SW480 (cell line): Measurements from ENCODE around the gene ENTPD8.

Source experiments
- DNase-seq: peaks from one replicate; pipeline ENCODE4 v3.0.0-alpha.2; 2016; ENCODE audit warnings: low spot score

Gene ENTPD8

DNA sequence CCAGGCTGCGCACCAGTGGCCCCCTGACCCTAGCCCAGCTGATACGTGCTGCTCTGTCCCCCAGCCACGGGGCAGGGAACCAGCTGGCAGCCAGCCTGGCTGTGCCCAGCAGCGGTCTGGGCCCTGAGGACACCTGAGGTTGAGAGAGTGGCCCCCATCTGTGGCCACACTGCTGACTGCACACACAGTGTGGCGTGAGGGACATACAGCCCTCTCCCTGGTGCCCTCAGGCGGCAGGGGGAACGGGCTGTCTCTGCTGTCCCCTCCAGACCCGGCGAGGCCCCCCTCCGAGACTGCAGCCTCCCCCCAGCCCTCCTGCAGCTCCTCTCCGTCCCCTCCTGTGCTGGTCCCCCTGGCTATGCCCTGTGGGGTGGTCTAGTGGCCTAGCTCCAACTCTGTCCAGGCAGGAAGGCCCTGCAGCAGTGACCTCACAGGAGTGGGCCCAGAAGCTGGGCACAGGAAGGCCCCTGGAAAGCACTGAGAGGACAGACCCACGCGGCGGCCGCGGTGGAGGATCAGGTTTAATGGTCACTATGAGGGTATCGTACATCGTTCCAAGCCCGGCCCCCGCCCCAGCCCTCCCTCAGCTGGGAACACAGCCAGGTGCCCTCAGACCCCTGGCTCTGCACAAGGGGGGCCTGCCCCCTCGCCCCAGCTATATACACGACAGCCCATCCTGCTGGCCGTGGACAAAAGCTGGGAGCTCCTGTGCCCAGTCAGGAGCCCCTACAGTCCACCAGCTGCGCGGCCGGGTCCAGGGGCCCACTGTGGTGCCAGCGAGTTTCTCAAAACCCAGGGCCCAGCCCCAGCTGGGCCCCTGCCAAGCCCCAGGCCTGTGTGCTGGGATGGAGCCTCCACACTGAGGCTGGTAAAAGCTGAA, 6.8 kb upstream of the ENTPD8 start:
- DNase-seq = no peak

DNA sequence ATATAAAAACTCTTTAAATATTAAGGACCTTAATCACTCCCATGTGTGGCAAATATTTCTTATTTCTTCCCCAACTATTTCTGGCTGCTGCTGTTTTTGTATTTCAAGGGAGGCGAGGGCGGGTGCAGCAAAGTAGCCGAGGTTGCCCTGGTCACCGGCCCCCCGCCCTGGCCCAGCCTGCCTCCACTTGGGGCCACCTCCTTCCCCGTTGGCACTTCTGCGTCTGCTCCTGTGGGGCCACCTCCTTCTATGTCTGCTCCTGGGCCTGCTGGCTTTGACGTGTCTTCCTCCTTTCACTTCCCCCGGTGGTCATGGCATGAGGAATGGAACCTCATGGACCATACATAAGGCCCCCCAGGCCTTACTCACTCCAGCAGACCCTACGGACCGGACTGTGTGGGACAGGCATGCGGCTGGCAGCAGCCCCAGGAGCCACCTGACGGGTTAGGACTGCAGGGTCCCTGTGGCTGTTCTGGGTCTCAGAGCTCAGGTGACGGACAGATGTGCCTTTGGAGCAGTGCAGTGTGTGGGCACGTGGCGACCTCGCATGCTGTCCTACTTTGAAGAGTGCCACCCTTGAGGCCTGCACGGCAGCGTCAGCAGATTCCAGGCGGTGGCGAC, 5.8 kb upstream of the ENTPD8 start:
- DNase-seq = no peak

DNA sequence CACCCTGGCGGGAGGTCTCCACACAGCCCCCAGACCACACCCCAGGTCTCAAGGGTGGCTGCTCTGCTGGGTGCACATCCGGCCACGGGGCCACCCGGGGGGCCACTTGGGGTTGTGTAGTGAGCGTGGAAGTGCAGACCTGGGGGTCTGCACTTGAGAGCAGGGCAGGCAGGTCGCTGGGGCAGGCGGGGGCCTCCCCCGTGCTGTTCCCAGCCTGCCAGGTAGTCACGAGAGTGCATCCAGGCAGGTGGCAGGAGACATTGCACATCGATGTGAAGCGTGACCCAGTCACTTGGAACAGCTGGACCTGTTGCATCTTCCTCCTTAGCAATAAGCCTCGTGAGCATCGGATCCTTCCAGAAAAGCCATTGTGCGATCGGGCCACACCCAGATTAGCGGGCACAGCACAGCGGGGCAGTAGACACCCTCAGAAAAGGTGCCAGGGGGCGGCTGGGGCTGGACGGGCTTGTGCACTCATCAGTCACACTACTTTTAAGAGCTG, 4.8 kb upstream of the ENTPD8 start:
- peak; percentile 77 for DNase-seq

DNA sequence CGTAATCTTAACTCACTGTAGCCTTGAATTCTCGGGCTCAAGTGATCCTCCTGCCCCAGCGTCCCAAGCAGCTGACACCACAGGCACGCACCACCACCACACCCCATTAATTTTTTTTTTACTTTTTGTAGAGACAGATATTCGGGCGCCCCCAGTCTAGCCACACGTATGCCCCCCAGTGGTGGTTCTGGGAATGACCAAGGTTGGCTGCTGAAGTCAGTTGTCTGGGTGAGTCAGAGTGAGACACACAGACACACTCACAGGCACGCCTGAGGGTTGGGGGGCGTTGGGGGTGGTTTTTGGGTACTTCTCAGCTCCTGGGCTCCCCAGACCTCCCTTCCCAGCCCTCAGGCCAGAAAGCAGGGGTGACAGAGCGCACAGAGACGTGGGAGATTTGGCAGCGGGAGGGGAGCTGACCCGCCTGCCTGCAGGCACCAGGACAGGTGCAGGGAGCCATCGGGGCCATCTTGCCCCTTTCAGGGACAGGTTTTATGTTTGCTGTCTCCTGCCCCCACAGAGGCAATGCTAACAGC, 4.2 kb upstream of the ENTPD8 start:
- peak; percentile 88 for DNase-seq

DNA sequence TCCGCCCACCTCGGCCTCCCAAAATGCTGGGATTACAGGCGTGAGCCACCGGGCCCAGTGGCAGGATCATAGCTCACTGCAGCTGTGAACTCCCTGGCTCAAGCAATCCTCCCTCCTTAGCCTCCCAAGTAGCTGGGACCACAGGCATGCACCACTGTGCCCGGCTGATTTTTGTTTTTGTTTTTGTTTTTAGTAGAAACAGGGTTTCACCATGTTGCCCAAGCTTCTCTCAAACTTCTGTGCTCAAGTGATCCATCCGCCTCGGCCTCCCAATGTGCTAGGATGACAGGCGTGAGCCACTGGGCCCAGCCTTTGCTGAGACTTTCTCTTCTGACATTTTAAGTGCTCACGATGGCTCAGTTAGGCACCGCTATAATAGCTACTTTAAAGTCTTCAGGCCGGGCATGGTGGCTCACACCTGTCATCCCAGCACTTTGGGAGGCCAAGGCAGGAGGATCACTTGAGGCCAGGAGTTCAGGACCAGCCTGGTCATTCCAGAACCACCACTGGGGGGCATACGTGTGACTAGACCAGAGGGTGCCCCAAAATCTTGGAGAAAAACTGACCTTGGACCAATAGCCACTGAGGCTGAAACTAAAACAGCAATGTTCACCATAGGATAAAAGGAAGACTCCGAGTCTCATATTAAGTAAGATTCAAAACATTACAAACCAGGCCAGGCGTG, 3.1 kb upstream of the ENTPD8 start:
- DNase-seq = peak; percentile 57

DNA sequence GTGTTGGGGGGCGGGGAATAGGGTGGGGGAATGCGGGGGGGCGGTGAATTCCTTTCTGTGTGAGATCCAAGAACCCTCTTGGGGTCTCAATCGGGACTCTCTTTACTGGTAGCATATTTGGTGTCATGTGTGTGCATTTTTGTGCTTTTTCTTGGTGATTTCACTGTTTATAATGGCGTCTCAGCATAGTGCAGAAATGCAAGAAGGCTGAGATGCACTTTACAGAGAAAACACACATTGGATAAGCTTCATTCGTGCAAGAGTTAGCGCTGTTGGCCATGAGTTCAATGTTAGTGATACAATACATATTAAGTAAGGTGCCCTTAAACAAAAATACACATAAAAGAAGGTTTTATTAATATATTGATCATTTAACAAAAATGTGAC, 771 bp upstream of the ENTPD8 start:
- peak; percentile 78 for DNase-seq

DNA sequence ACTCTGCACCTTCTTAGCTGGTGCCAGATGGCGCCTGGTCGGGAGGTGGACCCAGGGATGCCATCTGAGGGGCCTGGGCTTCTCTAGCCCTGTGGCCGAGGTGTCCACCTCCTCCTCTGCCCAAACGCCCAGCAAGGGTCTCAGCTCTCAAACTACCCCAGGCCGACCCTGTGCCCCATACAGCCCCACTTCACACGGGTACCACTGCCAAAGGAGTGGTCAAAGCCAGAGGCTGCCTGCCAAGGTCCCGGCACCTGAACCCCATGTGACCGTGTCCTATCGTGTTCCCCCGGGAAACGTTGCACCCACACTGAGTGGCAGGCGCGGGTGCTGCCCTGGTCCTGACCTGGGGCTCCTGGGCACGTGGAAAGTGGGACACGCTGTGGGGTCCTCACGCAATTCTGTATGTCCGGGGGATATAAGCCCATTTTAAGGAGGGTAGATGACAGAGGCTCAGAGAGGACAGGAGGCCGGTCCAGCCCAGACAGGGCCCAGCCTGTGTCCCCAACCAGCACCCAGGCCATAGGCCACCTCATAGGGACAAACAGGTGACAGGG, 1.9 kb downstream of the ENTPD8 start:
- DNase-seq = no peak

DNA sequence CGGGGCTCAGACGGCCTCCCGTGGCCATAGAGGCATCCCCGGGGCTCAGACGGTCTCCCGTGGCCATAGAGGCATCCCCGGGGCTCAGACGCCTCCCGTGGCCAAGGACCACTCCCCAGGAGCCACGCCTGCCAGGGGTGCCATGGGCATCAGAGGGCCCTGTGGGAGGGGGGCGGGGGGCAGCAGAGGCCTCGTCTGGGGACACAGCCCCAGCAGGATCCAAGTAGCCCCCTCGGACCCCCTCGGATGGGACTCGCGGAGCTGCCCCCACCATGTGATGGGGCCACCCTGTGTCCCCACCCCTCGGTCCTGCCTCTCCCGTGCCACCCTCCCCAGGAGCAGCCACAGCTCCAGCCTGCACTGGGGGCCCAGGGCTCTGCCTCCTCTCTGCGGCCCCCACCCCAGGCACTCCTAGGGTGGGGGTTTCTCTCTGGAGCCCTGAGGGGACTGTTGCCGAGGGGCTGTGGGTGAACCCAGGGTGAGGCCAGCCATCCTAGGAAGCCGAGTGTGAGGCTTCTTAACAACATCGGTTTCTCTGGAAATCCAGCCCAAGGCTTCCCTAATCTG, 2.5 kb downstream of the ENTPD8 start:
- DNase-seq = no peak

DNA sequence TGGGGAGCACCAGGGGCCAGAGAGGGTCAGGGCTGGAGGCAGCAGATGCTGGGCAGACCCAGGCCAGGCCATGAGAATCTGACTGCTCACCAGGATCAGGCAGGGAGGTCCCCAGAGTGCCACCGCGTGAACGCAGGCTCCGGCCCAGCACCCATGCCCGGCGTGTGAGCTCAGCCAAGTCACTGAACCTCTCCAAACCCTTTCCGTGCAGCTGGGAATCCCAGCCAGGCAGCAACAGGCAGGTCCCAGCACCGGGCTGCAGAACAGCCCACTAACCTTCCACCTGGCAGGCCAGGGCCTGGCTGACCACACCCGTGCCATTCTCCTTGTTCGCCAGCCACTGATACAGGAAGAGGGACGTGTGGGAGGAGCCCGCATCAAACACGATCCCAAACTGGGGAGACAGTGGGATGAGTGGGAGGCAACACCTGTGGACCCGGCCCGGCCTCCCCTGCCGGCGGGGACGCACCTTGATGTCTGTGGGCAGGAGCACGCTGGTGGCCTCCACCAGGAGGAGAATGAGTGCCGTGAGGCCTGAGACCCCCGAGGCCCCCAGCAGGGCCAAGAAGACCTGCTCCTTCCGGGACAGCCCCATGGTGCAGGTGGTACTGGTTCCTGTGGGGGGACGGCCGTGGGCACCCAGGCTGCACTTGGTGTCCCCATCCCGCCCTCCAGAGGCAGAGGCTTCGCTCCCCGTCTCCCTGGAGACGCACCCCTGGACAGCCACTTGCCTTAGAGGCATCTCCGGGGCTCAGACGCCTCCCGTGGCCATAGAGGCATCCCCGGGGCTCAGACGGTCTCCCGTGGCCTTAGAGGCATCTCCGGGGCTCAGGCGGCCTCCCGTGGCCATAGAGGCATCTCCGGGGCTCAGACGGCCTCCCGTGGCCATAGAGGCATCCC, 3.2 kb downstream of the ENTPD8 start:
- peak; percentile 83 for DNase-seq

DNA sequence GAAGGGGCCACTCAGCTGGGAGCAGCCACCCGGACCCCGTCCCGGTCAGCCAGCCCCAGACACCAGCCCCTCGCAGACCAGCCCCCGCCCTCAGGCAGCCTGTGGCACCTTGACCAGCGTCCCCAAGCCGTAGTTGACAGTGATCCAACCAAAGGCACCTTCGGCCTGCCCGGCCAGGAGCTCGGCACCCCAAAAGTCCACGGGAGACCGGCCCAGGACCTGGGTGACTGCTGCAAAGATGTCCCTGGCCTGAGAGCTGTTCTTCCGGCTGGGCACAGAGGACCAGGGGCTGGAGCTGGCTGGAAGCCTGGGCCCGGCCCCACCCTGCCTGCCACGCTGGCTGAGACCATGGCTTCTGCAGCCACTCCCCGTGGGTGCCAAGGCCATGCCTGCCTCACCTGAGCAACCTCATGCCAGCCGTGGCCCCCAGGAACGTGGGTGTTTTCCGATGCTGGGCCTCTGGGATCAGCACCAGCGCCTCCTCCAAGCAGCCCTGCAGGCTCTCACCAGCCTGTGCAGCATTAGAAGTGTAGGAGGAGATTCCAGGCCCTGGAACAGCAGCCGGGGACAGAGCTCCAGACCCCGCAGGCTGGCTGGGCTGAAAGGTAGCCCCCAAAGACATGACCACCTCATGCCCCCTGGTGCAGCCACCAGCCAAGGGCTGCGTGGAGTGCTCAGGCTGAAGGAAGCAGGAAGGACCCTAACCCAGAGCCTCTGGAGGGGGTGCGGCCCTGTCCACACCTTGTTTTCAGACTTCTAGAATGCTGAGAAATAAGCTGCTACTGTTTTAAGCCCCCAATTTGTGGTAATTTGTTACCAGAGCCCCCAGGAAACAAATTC, 4.2 kb downstream of the ENTPD8 start:
- DNase-seq = no peak

DNA sequence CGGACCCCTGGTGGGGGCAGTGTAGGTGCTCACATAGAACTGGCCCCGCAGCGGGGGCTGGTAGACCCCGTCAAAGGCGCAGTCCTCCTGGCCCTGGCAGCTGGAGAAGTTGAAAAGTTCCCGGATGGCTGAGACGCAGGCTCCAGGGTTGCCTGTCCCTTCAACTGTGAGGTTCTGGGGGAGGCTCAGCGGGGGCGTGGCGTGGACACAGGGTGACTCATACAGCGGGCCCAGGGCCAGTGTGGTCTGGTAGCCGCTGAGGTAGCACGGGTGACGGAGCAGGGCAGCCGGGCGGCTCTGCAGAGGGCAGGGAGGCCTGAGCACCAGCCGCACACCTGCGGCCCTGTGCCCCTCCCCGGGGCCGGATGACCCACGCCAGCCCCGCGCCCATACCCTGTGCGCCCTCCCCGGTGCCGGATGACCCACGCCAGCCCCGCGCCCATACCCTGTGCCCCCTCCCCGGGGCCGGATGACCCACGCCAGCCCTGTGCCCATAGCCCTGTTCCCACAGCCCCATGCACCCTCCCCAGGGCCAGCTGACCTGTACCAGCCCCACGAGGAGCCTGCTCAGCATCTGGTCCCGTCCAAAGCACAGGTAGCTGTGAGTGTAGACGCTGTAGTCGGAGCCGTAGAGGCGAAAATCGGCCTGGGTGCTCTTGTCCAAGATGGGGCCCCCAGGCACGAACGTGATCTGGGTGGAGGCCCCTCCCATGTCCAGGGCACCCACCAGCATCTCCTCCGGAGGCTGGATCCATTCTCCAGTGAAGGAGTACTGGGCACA, 5.0 kb downstream of the ENTPD8 start:
- DNase-seq = peak; percentile 90

DNA sequence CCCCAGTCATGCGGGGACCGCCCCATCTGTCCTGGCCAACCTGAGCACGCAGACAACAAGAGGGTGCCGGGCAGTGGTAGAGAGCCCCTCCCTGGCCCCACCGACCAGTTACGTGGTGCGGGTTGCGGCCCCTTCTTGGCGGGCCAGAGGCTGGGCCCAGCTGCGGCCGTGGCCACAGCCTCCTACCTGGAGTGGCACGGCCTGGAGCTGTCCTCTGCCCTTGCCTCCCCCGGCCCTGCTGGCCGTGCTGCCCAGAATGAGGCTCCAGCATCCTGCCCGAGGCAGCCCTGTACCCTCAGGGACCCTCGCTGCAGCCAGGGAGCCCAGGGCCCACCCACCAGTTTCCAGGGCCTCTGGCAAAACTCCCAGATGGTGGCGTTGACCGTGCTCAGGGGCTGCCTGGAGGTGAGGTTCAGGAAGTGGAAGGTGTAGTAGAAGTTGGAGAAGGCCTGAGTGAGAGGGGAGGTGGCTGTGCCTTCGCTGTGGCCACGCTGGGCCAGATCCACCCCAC, 5.7 kb downstream of the ENTPD8 start:
- no peak for DNase-seq

DNA sequence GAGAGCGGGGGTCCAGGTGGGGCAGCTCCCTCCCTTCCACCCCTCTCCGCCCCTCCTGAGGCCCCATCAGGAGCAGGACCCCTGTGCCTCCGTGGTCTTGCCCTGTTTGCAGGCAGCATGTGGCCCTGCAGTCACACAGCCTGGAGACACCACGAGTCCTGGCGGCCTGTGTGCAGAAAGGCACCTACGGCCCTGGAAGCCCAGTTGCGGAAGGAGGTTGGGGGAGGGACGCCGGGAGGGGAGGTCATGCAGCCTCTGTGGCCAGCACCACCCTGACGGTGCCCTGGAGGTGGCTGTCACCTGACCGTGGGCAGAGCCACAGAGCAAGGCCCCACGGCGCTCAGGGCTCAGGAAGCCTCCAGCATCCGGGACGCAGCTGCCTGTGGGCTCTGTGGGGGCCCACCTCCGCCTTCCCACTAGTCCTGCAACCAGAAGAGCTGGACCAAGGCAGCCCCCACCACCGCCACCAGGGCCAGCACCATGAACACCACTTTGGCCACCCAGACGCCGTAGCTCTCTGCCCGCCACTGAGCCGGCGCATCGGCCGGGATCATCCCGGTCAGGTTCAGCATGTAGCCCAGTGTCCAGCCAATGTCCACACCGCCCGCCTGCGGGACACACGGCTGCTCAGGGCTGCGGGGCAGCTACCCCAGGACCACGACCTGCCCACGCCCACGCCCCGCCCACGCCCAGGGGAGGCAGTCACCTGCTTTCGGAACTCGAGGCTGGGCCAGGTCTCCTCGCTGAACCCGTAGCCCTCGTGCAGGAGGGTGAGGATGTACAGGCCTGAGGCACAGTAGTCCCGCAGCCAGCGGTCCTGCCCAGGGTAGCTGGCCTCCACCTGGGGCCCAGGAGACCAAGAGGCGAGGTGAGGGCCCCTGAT, 6.4 kb downstream of the ENTPD8 start:
- no peak for DNase-seq

DNA sequence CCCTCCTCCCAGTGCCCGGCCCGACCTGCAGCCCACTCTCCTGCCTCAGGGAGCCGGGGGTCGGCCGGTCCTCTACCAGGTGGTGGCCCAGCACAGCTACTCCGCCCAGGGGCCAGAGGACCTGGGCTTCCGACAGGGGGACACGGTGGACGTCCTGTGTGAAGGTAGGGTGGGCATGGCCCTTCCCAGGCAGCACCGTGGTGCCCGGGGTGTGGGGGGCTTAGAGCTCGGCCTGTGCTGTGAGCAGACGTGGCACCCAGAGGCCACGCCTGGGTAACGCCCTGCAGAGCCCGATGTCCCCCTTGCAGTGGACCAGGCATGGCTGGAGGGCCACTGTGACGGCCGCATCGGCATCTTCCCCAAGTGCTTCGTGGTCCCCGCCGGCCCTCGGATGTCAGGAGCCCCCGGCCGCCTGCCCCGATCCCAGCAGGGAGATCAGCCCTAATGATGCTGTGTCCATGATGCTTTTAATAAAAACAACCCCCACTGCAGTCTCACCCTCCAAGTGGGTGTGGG, 7.2 kb downstream of the ENTPD8 start:
- no peak for DNase-seq

DNA sequence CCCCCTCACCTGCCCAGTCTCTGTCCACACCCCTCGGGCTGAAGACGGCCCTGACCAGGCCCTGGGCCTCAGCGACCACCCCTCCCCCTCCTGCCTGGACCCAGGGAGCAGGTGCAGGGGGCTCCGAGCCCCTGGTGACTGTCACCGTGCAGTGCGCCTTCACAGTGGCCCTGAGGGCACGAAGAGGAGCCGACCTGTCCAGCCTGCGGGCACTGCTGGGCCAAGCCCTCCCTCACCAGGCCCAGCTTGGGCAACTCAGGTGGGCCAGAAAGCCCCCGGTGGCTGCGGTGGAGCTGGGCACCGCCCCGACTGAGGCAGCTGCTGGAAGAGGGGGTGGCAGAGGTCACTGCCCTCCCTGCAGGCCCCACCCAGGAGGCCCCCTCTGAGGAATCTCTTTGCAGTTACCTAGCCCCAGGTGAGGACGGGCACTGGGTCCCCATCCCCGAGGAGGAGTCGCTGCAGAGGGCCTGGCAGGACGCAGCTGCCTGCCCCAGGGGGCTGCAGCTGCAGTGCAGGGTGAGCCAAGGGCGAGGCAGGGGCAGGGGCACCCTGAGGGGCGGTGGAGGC, 7.7 kb downstream of the ENTPD8 start:
- no peak for DNase-seq

DNA sequence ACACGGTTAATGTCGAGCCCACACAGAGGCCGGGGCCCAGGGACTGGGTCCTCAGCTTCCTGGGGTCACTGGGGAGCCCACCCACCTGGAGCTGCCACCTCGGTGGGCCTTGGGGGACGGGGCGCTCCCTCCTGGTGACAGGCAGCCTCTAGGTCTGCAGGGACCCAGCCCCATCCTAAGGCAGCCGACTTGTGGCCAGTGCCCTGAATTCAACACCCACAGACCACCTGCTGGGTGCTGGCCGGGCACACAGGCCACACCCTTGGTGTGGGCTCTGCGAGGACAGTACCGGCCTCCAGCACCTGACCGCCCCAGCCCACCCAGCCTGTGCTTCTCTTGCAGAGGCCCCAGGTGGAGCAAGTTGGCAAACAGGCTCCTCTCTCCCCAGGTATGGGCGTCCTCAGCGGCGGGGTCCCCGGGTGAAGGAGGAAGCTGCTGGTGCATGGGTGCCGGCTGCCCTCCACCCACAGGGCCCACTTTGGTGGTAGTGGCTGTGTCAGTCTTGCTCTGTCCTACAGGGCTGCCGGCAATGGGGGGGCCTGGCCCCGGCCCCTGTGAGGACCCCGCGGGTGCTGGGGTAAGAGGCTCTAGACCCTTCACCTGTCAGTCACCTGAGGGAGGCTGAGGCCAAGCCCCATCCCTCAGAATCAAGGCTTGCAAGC, 8.3 kb downstream of the ENTPD8 start:
- no peak for DNase-seq

DNA sequence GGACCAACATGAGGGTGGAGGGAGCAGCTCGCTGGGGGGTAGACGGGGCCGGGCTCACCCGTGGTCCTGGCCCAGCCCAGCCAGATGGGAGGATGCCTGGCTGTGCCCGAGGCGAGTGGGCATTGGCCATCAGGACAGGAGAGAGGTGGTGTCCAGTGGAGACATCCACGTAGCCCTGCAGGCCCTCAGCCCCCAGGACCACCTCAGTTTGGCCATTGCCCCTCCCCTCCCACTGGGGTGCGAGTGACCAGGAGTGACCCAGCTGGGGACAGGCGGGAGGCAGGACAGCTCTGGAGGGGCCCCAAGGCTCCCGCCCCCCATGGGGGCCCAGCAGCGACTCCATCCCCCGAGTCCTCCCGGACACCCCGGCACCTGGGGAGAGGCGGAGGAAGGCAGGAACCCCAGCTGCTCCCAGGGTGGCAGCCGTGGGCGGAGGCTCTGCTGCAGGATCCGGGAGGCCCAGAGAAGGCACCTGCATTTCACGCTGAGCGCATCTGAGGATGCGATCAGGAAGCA, 9.7 kb downstream of the ENTPD8 start:
- no peak for DNase-seq
